ENCODE data around the gene PCNX3. TPM values are rescaled to one million over a fixed set of nuclear protein-coding genes. Genes with fewer than 3 reads are reported as not detected.
"Not testable (repeated sequence)": the region's sequence is repeated elsewhere in the genome, so short reads cannot be mapped to it uniquely, and the experiment has no call there.

PCNX3 gene
- total RNA-seq, 1 donor from 2014 or later = 50.2 TPM

GRCh38 chr11:65654375-65655349 is 39.1 kb downstream of the PCNX3 start:
- DNase-seq (ENCODE audit: low read depth) = no peak

- DNase-seq (ENCODE audit: low read depth) = no peak
Measured at GRCh38 chr11:65655570-65656332, 40.2 kb downstream of the PCNX3 start.

GRCh38 chr11:65657426-65657825 is 41.9 kb downstream of the PCNX3 start:
- no peak for DNase-seq (ENCODE audit: low read depth)

GRCh38 chr11:65658174-65659021 is 42.8 kb downstream of the PCNX3 start:
- no peak for DNase-seq (ENCODE audit: low read depth)

- no peak for DNase-seq (ENCODE audit: low read depth)
Measured at GRCh38 chr11:65660038-65660437, 44.5 kb downstream of the PCNX3 start.

GRCh38 chr11:65660908-65661307 is 45.3 kb downstream of the PCNX3 start:
- not testable (repeated sequence) for DNase-seq (ENCODE audit: low read depth)

- DNase-seq (ENCODE audit: low read depth) = no peak
Measured at GRCh38 chr11:65661599-65662246, 46.1 kb downstream of the PCNX3 start.

GRCh38 chr11:65662247-65662798 is 46.7 kb downstream of the PCNX3 start:
- DNase-seq (ENCODE audit: low read depth) = no peak

GRCh38 chr11:65662799-65663638 is 47.4 kb downstream of the PCNX3 start, which contains the start of gene RELA:
Gene RELA (minus strand): TSS chr11:65662916. CDS start chr11:65662832, 84 bp downstream.
- peak; percentile 72 for DNase-seq (ENCODE audit: low read depth)

- peak; percentile 57 for DNase-seq (ENCODE audit: low read depth)
Measured at GRCh38 chr11:65663639-65664200, 48.1 kb downstream of the PCNX3 start.

- no peak for DNase-seq (ENCODE audit: low read depth)
Measured at GRCh38 chr11:65672180-65672860, 56.7 kb downstream of the PCNX3 start.

GRCh38 chr11:65672982-65673381 is 57.4 kb downstream of the PCNX3 start:
- no peak for DNase-seq (ENCODE audit: low read depth)

GRCh38 chr11:65680192-65680743 is 64.7 kb downstream of the PCNX3 start:
- DNase-seq (ENCODE audit: low read depth) = no peak

GRCh38 chr11:65683480-65683879 is 67.9 kb downstream of the PCNX3 start:
- not testable (repeated sequence) for DNase-seq (ENCODE audit: low read depth)

- no peak for DNase-seq (ENCODE audit: low read depth)
Measured at GRCh38 chr11:65685981-65686380, 70.4 kb downstream of the PCNX3 start.

Measured in renal cortical epithelial cell (primary cell).